Measurements from ENCODE around the gene GALNS.

Gene GALNS

GRCh38 chr16:88857728-88858339 lies 1.1 kb upstream of the GALNS start:
- peak; percentile 66 for DNase-seq (ENCODE audit: low spot score)

GRCh38 chr16:88856122-88856827 lies 472 bp downstream of the GALNS start:
- no peak for DNase-seq (ENCODE audit: low spot score)

GRCh38 chr16:88855736-88856121 lies 1.0 kb downstream of the GALNS start:
- DNase-seq (ENCODE audit: low spot score), result no peak

- no peak for DNase-seq (ENCODE audit: low spot score)
Observed at GRCh38 chr16:88855176-88855575, 1.6 kb downstream of the GALNS start.

GRCh38 chr16:88854306-88855111 lies 2.2 kb downstream of the GALNS start:
- DNase-seq (ENCODE audit: low spot score), result no peak

GRCh38 chr16:88853325-88853941 lies 3.3 kb downstream of the GALNS start:
- DNase-seq (ENCODE audit: low spot score), result no peak

- no peak for DNase-seq (ENCODE audit: low spot score)
Observed at GRCh38 chr16:88851616-88852015, 5.1 kb downstream of the GALNS start.

- no peak for DNase-seq (ENCODE audit: low spot score)
Observed at GRCh38 chr16:88850531-88851199, 6.1 kb downstream of the GALNS start.

GRCh38 chr16:88848557-88848956 lies 8.2 kb downstream of the GALNS start:
- no peak for DNase-seq (ENCODE audit: low spot score)

GRCh38 chr16:88847654-88848053 lies 9.1 kb downstream of the GALNS start:
- no peak for DNase-seq (ENCODE audit: low spot score)

- no peak for DNase-seq (ENCODE audit: low spot score)
Observed at GRCh38 chr16:88846088-88846487, 10.7 kb downstream of the GALNS start.

GRCh38 chr16:88844419-88845036 lies 12.2 kb downstream of the GALNS start:
- DNase-seq (ENCODE audit: low spot score), result no peak

GRCh38 chr16:88843256-88843655 lies 13.5 kb downstream of the GALNS start:
- DNase-seq (ENCODE audit: low spot score), result no peak

- no peak for DNase-seq (ENCODE audit: low spot score)
Observed at GRCh38 chr16:88842806-88843205, 13.9 kb downstream of the GALNS start.

GRCh38 chr16:88842308-88842756 lies 14.4 kb downstream of the GALNS start:
- DNase-seq (ENCODE audit: low spot score), result no peak

GRCh38 chr16:88841521-88842307 lies 15.0 kb downstream of the GALNS start:
- DNase-seq (ENCODE audit: low spot score), result no peak

- DNase-seq (ENCODE audit: low spot score), result no peak
Observed at GRCh38 chr16:88840600-88841215, 16.0 kb downstream of the GALNS start.

- DNase-seq (ENCODE audit: low spot score), result no peak
Observed at GRCh38 chr16:88839745-88840599, 16.8 kb downstream of the GALNS start.

GRCh38 chr16:88839026-88839529 lies 17.7 kb downstream of the GALNS start:
- DNase-seq (ENCODE audit: low spot score), result no peak
